ENCODE results near the gene OLFML3.
"Not testable (repeated sequence)": the region's sequence is repeated elsewhere in the genome, so short reads cannot be mapped to it uniquely, and the experiment has no call there.

OLFML3 gene

GRCh38 chr1:114011796-114012195, 32.5 kb downstream of the OLFML3 start:
- H2BK5ac ChIP-seq (ENCODE audit: low read length): no peak overlapping the region
- H3K27ac ChIP-seq (replicated peaks; ENCODE audit: low read length): no peak overlapping the region
- no peak overlapping the region for H3K23ac ChIP-seq (ENCODE audit: low read depth, low read length, poor library complexity)
- no peak overlapping the region for H2BK120ac ChIP-seq (ENCODE audit: low read depth, low read length)
- no peak overlapping the region for H4K91ac ChIP-seq (ENCODE audit: low read depth, low read length, poor library complexity)
- no peaks in the 10 kb centered on the region for H3K36me3 ChIP-seq (replicated peaks in 1 of 2; ENCODE audit: control insufficient read depth in 2 of 2, insufficient read depth in 2 of 2, low read length in 2 of 2)
- H2BK12ac ChIP-seq (ENCODE audit: low read length): no peak overlapping the region
- no peaks in the 10 kb centered on the region for H3K79me1 ChIP-seq (ENCODE audit: low read depth, low read length)
- no peak overlapping the region for H3K4ac ChIP-seq (ENCODE audit: low read length)
- H3K9me3 ChIP-seq (replicated peaks in 1 of 2; ENCODE audit: control insufficient read depth in 2 of 2, insufficient read depth in 1 of 2, low read depth in 1 of 2, low read length in 2 of 2): no peaks in the 10 kb centered on the region
- no peak for DNase-seq (ENCODE audit: low spot score)
- H2BK15ac ChIP-seq (ENCODE audit: low read length): no peak overlapping the region
- no peak overlapping the region for H3K4me2 ChIP-seq (ENCODE audit: insufficient read depth, low read length, poor library complexity, severe bottlenecking)
- no peak overlapping the region for H3K14ac ChIP-seq (ENCODE audit: low read length)
- peaks cover 0 to 6% of the 10 kb centered on the region in 2 donors for H3K4me1 ChIP-seq (ENCODE audit: control insufficient read depth in 2 of 2, insufficient read depth in 1 of 2, low read depth in 1 of 2, low read length in 2 of 2)
- no peak overlapping the region for H3K18ac ChIP-seq (ENCODE audit: low read length)
- H3K27me3 ChIP-seq (ENCODE audit: control insufficient read depth in 3 of 3, insufficient read depth in 3 of 3, low read depth in 1 of 3, low read length in 3 of 3): peaks cover 0 to 6% (median 0%) of the 10 kb centered on the region in 3 experiments
- H2AFZ ChIP-seq (ENCODE audit: low read length): no peak overlapping the region
- H3K4me3 ChIP-seq (ENCODE audit: low read length in 2 of 2): no peak overlapping the region
- H3K9ac ChIP-seq (ENCODE audit: low read depth, low read length, poor library complexity): no peak overlapping the region
- H2AK5ac ChIP-seq (ENCODE audit: low read depth, low read length): no peak overlapping the region
- H4K8ac ChIP-seq (ENCODE audit: low read depth, low read length): no peak overlapping the region

- Histone ChIP-seq H4K91ac (ENCODE audit: low read depth, low read length, poor library complexity) (no peak overlapping the region), H3K4ac (ENCODE audit: low read length) (no peak overlapping the region), H2BK5ac (ENCODE audit: low read length) (no peak overlapping the region), H3K14ac (ENCODE audit: low read length) (no peak overlapping the region), H2BK12ac (ENCODE audit: low read length) (no peak overlapping the region), H2BK15ac (ENCODE audit: low read length) (no peak overlapping the region), H3K18ac (ENCODE audit: low read length) (no peak overlapping the region), H3K79me1 (ENCODE audit: low read depth, low read length) (no peaks in the 10 kb centered on the region), H3K27me3 (ENCODE audit: control insufficient read depth in 3 of 3, insufficient read depth in 3 of 3, low read depth in 1 of 3, low read length in 3 of 3) (peaks cover 0 to 6% (median 0%) of the 10 kb centered on the region in 3 experiments), H3K27ac (replicated peaks; ENCODE audit: low read length) (no peak overlapping the region), H3K23ac (ENCODE audit: low read depth, low read length, poor library complexity) (no peak overlapping the region), H2AK5ac (ENCODE audit: low read depth, low read length) (no peak overlapping the region), H3K9ac (ENCODE audit: low read depth, low read length, poor library complexity) (no peak overlapping the region), H3K9me3 (replicated peaks in 1 of 2; ENCODE audit: control insufficient read depth in 2 of 2, insufficient read depth in 1 of 2, low read depth in 1 of 2, low read length in 2 of 2) (no peaks in the 10 kb centered on the region), H3K4me3 (ENCODE audit: low read length in 2 of 2) (no peak overlapping the region), H3K4me2 (ENCODE audit: insufficient read depth, low read length, poor library complexity, severe bottlenecking) (no peak overlapping the region), H3K36me3 (replicated peaks in 1 of 2; ENCODE audit: control insufficient read depth in 2 of 2, insufficient read depth in 2 of 2, low read length in 2 of 2) (no peaks in the 10 kb centered on the region), H3K4me1 (ENCODE audit: control insufficient read depth in 2 of 2, insufficient read depth in 1 of 2, low read depth in 1 of 2, low read length in 2 of 2) (peaks cover 0 to 1% of the 10 kb centered on the region in 2 donors), H4K8ac (ENCODE audit: low read depth, low read length) (no peak overlapping the region), H2BK120ac (ENCODE audit: low read depth, low read length) (no peak overlapping the region), H2AFZ (ENCODE audit: low read length) (no peak overlapping the region)
- WGBS, 2 donors (ENCODE audit: extremely low coverage in 2 of 2, insufficient read length in 2 of 2, insufficient replicate concordance in 1 of 2): no CpG with 5 or more reads among the region's 2 CpGs
- DNase-seq (ENCODE audit: low spot score): no peak
Observed at GRCh38 chr1:114015075-114015474, 35.8 kb downstream of the OLFML3 start.

DNA sequence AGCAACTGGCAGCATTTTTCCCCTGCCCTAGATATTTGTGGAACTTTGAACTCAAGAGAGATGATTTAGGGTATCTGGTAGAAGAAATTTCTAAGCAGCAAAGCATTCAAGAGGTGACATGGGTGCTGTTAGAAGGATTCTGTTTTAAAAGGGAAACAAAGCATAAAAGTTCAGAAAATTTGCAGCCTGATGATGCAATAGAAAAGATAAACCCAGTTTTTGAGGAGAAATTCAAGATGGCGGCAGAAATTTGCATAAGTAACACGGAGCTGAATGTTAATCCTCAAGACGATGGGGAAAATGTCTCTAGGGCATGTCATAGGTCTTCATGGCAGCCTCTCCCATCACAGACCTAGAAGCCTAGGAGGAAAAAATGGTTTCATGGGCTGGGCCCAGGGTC, 40.5 kb downstream of the OLFML3 start:
- no CpG with 5 or more reads among the region's 3 CpGs for WGBS, 2 donors (ENCODE audit: extremely low coverage in 2 of 2, insufficient read length in 2 of 2, insufficient replicate concordance in 1 of 2)
- H3K14ac ChIP-seq (ENCODE audit: low read length): not testable (repeated sequence)

GRCh38 chr1:114021665-114022099, 42.4 kb downstream of the OLFML3 start:
- no peak overlapping the region for H3K4me2 ChIP-seq (ENCODE audit: insufficient read depth, low read length, poor library complexity, severe bottlenecking)
- H3K9me3 ChIP-seq (replicated peaks in 1 of 2; ENCODE audit: control insufficient read depth in 2 of 2, insufficient read depth in 1 of 2, low read depth in 1 of 2, low read length in 2 of 2): no peaks in the 10 kb centered on the region
- H3K9ac ChIP-seq (ENCODE audit: low read depth, low read length, poor library complexity): no peak overlapping the region
- H3K27me3 ChIP-seq (ENCODE audit: control insufficient read depth in 3 of 3, insufficient read depth in 3 of 3, low read depth in 1 of 3, low read length in 3 of 3): no peaks in the 10 kb centered on the region
- no peak overlapping the region for H3K23ac ChIP-seq (ENCODE audit: low read depth, low read length, poor library complexity)
- no peak overlapping the region for H3K27ac ChIP-seq (replicated peaks; ENCODE audit: low read length)
- H3K4ac ChIP-seq (ENCODE audit: low read length): no peak overlapping the region
- no peaks in the 10 kb centered on the region for H3K79me1 ChIP-seq (ENCODE audit: low read depth, low read length)
- H2BK15ac ChIP-seq (ENCODE audit: low read length): no peak overlapping the region
- H2AFZ ChIP-seq (ENCODE audit: low read length): no peak overlapping the region
- H3K36me3 ChIP-seq (replicated peaks in 1 of 2; ENCODE audit: control insufficient read depth in 2 of 2, insufficient read depth in 2 of 2, low read length in 2 of 2): no peaks in the 10 kb centered on the region
- no peak overlapping the region for H2AK5ac ChIP-seq (ENCODE audit: low read depth, low read length)
- H2BK5ac ChIP-seq (ENCODE audit: low read length): no peak overlapping the region
- no peak overlapping the region for H3K4me3 ChIP-seq (ENCODE audit: low read length in 2 of 2)
- H2BK120ac ChIP-seq (ENCODE audit: low read depth, low read length): no peak overlapping the region
- H3K18ac ChIP-seq (ENCODE audit: low read length): no peak overlapping the region
- H2BK12ac ChIP-seq (ENCODE audit: low read length): no peak overlapping the region
- H3K4me1 ChIP-seq (ENCODE audit: control insufficient read depth in 2 of 2, insufficient read depth in 1 of 2, low read depth in 1 of 2, low read length in 2 of 2): peaks cover 2 to 15% of the 10 kb centered on the region in 2 donors
- DNase-seq (ENCODE audit: low spot score): no peak
- WGBS, 2 donors (ENCODE audit: extremely low coverage in 2 of 2, insufficient read length in 2 of 2, insufficient replicate concordance in 1 of 2): no CpG with 5 or more reads among the region's 4 CpGs
- H4K91ac ChIP-seq (ENCODE audit: low read depth, low read length, poor library complexity): no peak overlapping the region
- no peak overlapping the region for H3K14ac ChIP-seq (ENCODE audit: low read length)
- no peak overlapping the region for H4K8ac ChIP-seq (ENCODE audit: low read depth, low read length)

More for the DNA sequence above, 40.5 kb downstream of the OLFML3 start:
- H2BK120ac ChIP-seq (ENCODE audit: low read depth, low read length); H3K4me3 ChIP-seq (ENCODE audit: low read length in 2 of 2); H4K8ac ChIP-seq (ENCODE audit: low read depth, low read length); H2BK12ac ChIP-seq (ENCODE audit: low read length); H3K9me3 ChIP-seq (replicated peaks in 1 of 2; ENCODE audit: control insufficient read depth in 2 of 2, insufficient read depth in 1 of 2, low read depth in 1 of 2, low read length in 2 of 2); H3K9ac ChIP-seq (ENCODE audit: low read depth, low read length, poor library complexity); H2BK5ac ChIP-seq (ENCODE audit: low read length); H2AFZ ChIP-seq (ENCODE audit: low read length); H3K36me3 ChIP-seq (replicated peaks in 1 of 2; ENCODE audit: control insufficient read depth in 2 of 2, insufficient read depth in 2 of 2, low read length in 2 of 2); H3K4ac ChIP-seq (ENCODE audit: low read length); H3K18ac ChIP-seq (ENCODE audit: low read length); H3K4me2 ChIP-seq (ENCODE audit: insufficient read depth, low read length, poor library complexity, severe bottlenecking); H3K23ac ChIP-seq (ENCODE audit: low read depth, low read length, poor library complexity); H4K91ac ChIP-seq (ENCODE audit: low read depth, low read length, poor library complexity); DNase-seq (ENCODE audit: low spot score); H2AK5ac ChIP-seq (ENCODE audit: low read depth, low read length); H3K79me1 ChIP-seq (ENCODE audit: low read depth, low read length); H2BK15ac ChIP-seq (ENCODE audit: low read length); H3K27me3 ChIP-seq (ENCODE audit: control insufficient read depth in 3 of 3, insufficient read depth in 3 of 3, low read depth in 1 of 3, low read length in 3 of 3); H3K27ac ChIP-seq (replicated peaks; ENCODE audit: low read length): not testable (repeated sequence)
- H3K4me1 ChIP-seq (ENCODE audit: control insufficient read depth in 2 of 2, insufficient read depth in 1 of 2, low read depth in 1 of 2, low read length in 2 of 2): peaks cover 2 to 16% of the 10 kb centered on the region in 2 donors

Measured in neuronal stem cell (in vitro differentiated cells).